ENCODE results near the gene RCAN3.

- TF ChIP-seq CTCF (IDR thresholded peaks at IDR 0.05) (no peak), POLR2A (IDR thresholded peaks at IDR 0.05) (no peak)
Observed at GRCh38 chr1:24516506-24516905, 13.9 kb downstream of the RCAN3 start.

Measured in Peyer's patch (tissue), 4 donors.